ENCODE data around the gene ERI3.

DNA sequence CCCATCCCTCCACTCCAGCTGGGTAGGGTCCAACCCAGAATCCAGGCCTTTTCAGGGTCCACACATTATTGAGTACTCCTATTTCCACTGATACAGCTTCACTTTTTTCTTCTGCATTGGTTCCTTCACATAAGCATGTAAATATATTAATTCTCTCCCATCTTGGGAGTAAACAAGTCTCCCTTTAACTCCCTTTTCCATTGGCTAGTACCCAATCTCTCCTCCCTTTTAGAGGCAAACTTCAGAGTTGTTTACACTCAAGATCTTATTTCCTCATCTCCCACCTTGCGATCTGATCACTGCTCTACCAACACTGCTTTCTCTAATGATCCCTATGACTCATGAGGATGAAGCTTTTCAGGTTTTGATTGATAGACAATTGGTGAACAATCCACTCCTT, 121.5 kb downstream of the ERI3 start:
- TF ChIP-seq REST (IDR thresholded peaks at IDR 0.05; ENCODE audit: low read depth) (no peak), EZH2 (IDR thresholded peaks at IDR 0.05) (no peak), CTCF (IDR thresholded peaks at IDR 0.05 in 2 of 3, conservative IDR thresholded peaks at IDR 0.05 in 1 of 3; ENCODE audit: borderline replicate concordance in 1 of 3, insufficient read depth in 1 of 3, low read depth in 2 of 3, low read length in 2 of 3) (no peak)
- TF ChIP-seq, protein P1, sequence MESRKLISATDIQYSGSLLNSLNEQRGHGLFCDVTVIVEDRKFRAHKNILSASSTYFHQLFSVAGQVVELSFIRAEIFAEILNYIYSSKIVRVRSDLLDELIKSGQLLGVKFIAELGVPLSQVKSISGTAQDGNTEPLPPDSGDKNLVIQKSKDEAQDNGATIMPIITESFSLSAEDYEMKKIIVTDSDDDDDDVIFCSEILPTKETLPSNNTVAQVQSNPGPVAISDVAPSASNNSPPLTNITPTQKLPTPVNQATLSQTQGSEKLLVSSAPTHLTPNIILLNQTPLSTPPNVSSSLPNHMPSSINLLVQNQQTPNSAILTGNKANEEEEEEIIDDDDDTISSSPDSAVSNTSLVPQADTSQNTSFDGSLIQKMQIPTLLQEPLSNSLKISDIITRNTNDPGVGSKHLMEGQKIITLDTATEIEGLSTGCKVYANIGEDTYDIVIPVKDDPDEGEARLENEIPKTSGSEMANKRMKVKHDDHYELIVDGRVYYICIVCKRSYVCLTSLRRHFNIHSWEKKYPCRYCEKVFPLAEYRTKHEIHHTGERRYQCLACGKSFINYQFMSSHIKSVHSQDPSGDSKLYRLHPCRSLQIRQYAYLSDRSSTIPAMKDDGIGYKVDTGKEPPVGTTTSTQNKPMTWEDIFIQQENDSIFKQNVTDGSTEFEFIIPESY (IDR thresholded peaks at IDR 0.05; ENCODE audit: extremely low read depth, insufficient replicate concordance, low read length), result no peak

Measured in HCT116 (cell line).